ENCODE measurements around the gene ANAPC4. TPM values are rescaled to one million over a fixed set of nuclear protein-coding genes. Genes with fewer than 3 reads are reported as not detected.
A peak's percentile ranks its signal among the peaks of the same experiment; 100 is the strongest.

The ANAPC4 gene
- total and polyA plus RNA-seq, 2 of the 4 experiments (the other 2 are of a cell fraction) = 12.4 to 18.3 TPM

DNA sequence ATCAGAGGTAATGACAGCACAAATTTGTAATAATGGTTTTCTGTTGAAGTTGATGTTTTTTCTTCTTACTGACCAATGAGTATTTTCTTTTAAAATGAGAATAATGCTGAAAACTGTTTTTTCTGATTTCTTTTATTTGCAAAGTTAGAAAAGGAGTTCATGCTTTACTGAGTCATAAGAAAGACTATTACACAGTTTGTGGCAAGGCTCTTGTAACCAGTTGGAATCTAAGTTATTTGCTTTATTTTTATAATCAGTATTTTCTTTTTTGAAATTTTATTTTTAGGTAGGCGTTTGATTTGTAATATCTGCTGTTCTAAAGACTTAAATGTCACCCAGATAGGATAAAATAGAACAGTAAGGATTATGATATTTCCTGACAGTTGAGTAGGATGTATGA is 25.5 kb downstream of the ANAPC4 start:
- ChIA-PET POLR2A (ENCODE audit: unreplicated experiment) (no interaction called here), CTCF (interaction anchor here (0.6 kb wide), 1 partner anchor 943 kb away, joined by 4 read pairs; no protein-coding TSS in a partner anchor)
- Histone ChIP-seq H3K27me3 (ENCODE audit: control insufficient read depth, insufficient read depth, low read length) (no peaks in the 10 kb centered on the region), H2AK5ac (ENCODE audit: low read depth, low read length) (no peak overlapping the region), H3K9me3 (ENCODE audit: control insufficient read depth, insufficient read depth, low read length) (no peaks in the 10 kb centered on the region), H3K4ac (ENCODE audit: low read depth, low read length) (no peak overlapping the region), H4K91ac (ENCODE audit: insufficient read depth, low read depth, low read length) (no peak overlapping the region), H3K23ac (ENCODE audit: low read depth, low read length) (no peak overlapping the region), H2BK15ac (ENCODE audit: low read depth, low read length) (no peak overlapping the region), H3K4me3 (ENCODE audit: insufficient read depth, low read depth, low read length) (no peak overlapping the region), H3K56ac (ENCODE audit: extremely low read depth, insufficient read depth, low read length) (no peak overlapping the region), H3K79me1 (ENCODE audit: low read depth in 1 of 2, low read length in 2 of 2) (peaks cover 0 to 12% of the 10 kb centered on the region in 2 experiments; a peak in 2 of 4 replicates), H2BK20ac (ENCODE audit: low read depth, low read length) (no peak overlapping the region), H3K27ac (ENCODE audit: insufficient read depth, low read length) (no peak overlapping the region), H3K4me2 (ENCODE audit: low read depth, low read length) (peak overlapping the region; percentile 73; the same call in 1 of the 2 replicates), H2AK9ac (replicated peaks; ENCODE audit: low read depth, low read length, poor library complexity) (no peak overlapping the region), H2BK5ac (ENCODE audit: low read depth, low read length, poor library complexity, severe bottlenecking) (peak overlapping the region; percentile 79), H3K36me3 (ENCODE audit: control insufficient read depth, insufficient read depth, low read length) (peaks cover 13% of the 10 kb centered on the region), H3K9ac (ENCODE audit: low read depth, low read length) (no peak overlapping the region), H4K8ac (ENCODE audit: low read depth in 2 of 2, low read length in 2 of 2) (no peak overlapping the region; a peak in 1 of 4 replicates), H3K14ac (replicated peaks; ENCODE audit: low read depth, low read length) (no peak overlapping the region), H2AFZ (replicated peaks; ENCODE audit: low read length, poor library complexity) (no peak overlapping the region), H3K18ac (ENCODE audit: low read depth, low read length) (no peak overlapping the region), H3K4me1 (ENCODE audit: control insufficient read depth, insufficient read depth, low read length) (peaks cover 15% of the 10 kb centered on the region), H3K9me1 (ENCODE audit: insufficient read depth, low read length) (peaks cover 21% of the 10 kb centered on the region), H4K5ac (ENCODE audit: low read depth, low read length) (no peak overlapping the region), H2BK120ac (ENCODE audit: low read depth, low read length) (no peak overlapping the region), H4K20me1 (ENCODE audit: insufficient read depth, low read length) (no peaks in the 10 kb centered on the region)
- TF ChIP-seq, protein P1, sequence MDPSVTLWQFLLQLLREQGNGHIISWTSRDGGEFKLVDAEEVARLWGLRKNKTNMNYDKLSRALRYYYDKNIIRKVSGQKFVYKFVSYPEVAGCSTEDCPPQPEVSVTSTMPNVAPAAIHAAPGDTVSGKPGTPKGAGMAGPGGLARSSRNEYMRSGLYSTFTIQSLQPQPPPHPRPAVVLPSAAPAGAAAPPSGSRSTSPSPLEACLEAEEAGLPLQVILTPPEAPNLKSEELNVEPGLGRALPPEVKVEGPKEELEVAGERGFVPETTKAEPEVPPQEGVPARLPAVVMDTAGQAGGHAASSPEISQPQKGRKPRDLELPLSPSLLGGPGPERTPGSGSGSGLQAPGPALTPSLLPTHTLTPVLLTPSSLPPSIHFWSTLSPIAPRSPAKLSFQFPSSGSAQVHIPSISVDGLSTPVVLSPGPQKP (IDR thresholded peaks at IDR 0.05; ENCODE audit: borderline replicate concordance, low read depth, low read length) = no peak
- TF ChIP-seq RCOR1 (IDR thresholded peaks at IDR 0.05; ENCODE audit: insufficient replicate concordance, low read length) = no peak
- TF ChIP-seq CEBPB (IDR thresholded peaks at IDR 0.05; ENCODE audit: low read depth, low read length) = peak; percentile 88
- dilution Hi-C loops (cut with HindIII; ENCODE audit: low sequenced_read_pairs, unreplicated experiment) (no loop called here), in situ Hi-C loops (cut with MboI; ENCODE audit: low sequenced_read_pairs) (no loop called here), intact Hi-C loops (cut with micrococcal nuclease) (no loop called here)
- WGBS, 2 experiments (ENCODE audit: extremely low coverage in 2 of 2, insufficient read length in 1 of 2) = no CpG with 5 or more reads among the region's 1 CpG
- BruUV-seq (replicated peaks) = no TSS peak
- DNase-seq = peak; percentile 66
- no peak for ATAC-seq (ENCODE audit: low read depth)
